ENCODE measurements around the gene PGP.

DNA sequence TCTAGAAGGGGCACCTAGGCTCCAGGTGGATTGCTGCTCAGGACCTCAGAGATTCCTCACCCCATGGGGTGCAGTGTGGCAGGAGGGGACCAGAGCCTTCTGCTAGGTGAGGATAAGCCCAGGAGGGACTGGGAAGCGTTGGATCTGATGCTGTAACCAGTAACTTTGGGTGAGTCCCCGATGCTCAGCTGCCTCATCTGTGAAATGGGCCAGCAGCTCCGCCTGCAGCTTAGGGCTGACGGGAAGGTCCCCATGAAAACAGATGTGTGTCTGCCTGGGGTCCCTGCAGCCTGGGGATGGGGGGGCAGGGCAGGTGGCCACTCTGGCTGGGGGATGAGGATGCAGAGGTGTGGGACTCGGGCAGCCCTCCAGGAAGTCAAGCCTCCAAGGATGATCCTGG lies 15.5 kb downstream of the PGP start:
- no peak for TF ChIP-seq EZH2 (IDR thresholded peaks at IDR 0.05; ENCODE audit: borderline replicate concordance, low read depth, low read length, severe bottlenecking)
- TF ChIP-seq, protein P1, sequence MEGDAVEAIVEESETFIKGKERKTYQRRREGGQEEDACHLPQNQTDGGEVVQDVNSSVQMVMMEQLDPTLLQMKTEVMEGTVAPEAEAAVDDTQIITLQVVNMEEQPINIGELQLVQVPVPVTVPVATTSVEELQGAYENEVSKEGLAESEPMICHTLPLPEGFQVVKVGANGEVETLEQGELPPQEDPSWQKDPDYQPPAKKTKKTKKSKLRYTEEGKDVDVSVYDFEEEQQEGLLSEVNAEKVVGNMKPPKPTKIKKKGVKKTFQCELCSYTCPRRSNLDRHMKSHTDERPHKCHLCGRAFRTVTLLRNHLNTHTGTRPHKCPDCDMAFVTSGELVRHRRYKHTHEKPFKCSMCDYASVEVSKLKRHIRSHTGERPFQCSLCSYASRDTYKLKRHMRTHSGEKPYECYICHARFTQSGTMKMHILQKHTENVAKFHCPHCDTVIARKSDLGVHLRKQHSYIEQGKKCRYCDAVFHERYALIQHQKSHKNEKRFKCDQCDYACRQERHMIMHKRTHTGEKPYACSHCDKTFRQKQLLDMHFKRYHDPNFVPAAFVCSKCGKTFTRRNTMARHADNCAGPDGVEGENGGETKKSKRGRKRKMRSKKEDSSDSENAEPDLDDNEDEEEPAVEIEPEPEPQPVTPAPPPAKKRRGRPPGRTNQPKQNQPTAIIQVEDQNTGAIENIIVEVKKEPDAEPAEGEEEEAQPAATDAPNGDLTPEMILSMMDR (IDR thresholded peaks at IDR 0.05; ENCODE audit: borderline replicate concordance, extremely low read depth, low read length, poor library complexity, severe bottlenecking): no peak

Data from DND-41 (cell line).